GM21390 (cell line): ENCODE results near the gene PARP16.
"Not testable (repeated sequence)": the region's sequence is repeated elsewhere in the genome, so short reads cannot be mapped to it uniquely, and the experiment has no call there.

Experiments
- ATAC-seq: cut with Tn5 transposase; IDR thresholded peaks from one replicate; pipeline ENCODE4 v1.9.1; 2021; ENCODE audit not compliant: unreplicated experiment

PARP16 gene

GRCh38 chr15:65278480-65278879, 8.2 kb downstream of the PARP16 start:
- no peak for ATAC-seq

- ATAC-seq = no peak
These were observed 9.7 kb downstream of the PARP16 start for GRCh38 chr15:65277015-65277414.

- ATAC-seq = no peak
These were observed 11.0 kb downstream of the PARP16 start for GRCh38 chr15:65275728-65276126.

- no peak for ATAC-seq
These were observed 11.5 kb downstream of the PARP16 start for GRCh38 chr15:65275104-65275727.

- not testable (repeated sequence) for ATAC-seq
These were observed 15.7 kb downstream of the PARP16 start for GRCh38 chr15:65270811-65271545.

- no peak for ATAC-seq
These were observed 18.3 kb downstream of the PARP16 start for GRCh38 chr15:65268411-65268810.

- no peak for ATAC-seq
These were observed 20.2 kb downstream of the PARP16 start for GRCh38 chr15:65266469-65266868.

GRCh38 chr15:65264863-65265430, 21.7 kb downstream of the PARP16 start:
- ATAC-seq = no peak

GRCh38 chr15:65263313-65263712, 23.4 kb downstream of the PARP16 start:
- no peak for ATAC-seq

GRCh38 chr15:65260968-65261367, 25.7 kb downstream of the PARP16 start:
- no peak for ATAC-seq

- ATAC-seq = no peak
These were observed 27.3 kb downstream of the PARP16 start for GRCh38 chr15:65259367-65259797.

GRCh38 chr15:65258375-65259262, 28.1 kb downstream of the PARP16 start:
- no peak for ATAC-seq

- no peak for ATAC-seq
These were observed 31.1 kb downstream of the PARP16 start for GRCh38 chr15:65255486-65256140.

- no peak for ATAC-seq
These were observed 31.9 kb downstream of the PARP16 start for GRCh38 chr15:65254758-65255157.

- ATAC-seq = no peak
These were observed 32.3 kb downstream of the PARP16 start for GRCh38 chr15:65254356-65254755.

- no peak for ATAC-seq
These were observed 37.0 kb downstream of the PARP16 start for GRCh38 chr15:65249641-65250040.

GRCh38 chr15:65248511-65249255, 38.0 kb downstream of the PARP16 start:
- no peak for ATAC-seq

- ATAC-seq = no peak
These were observed 39.7 kb downstream of the PARP16 start for GRCh38 chr15:65246939-65247338.

GRCh38 chr15:65246026-65246714, 40.5 kb downstream of the PARP16 start:
- ATAC-seq = no peak
